Adrenal gland (tissue), 5 donors: ENCODE results near the gene CD44.

Experiments used
- POLR2A ChIP-seq, 2 donors: fragments of 450-650 bp; IDR thresholded peaks; one replicate each; pipeline ENCODE4 v1.6.1; 2017; ENCODE audit warnings: antibody characterized with exemption in 2 of 2, mild to moderate bottlenecking in 2 of 2, moderate library complexity in 1 of 2
- TF ChIP-seq, protein P1 (sequence below), 6 experiments: fragments of 450-650 bp in 4 of 6; fragments of 200-600 bp in 2 of 6; sonication (generic) in 1 of 6; IDR thresholded peaks; 1 replicate in 5 of 6; 2 replicates in 1 of 6; pipeline versions ENCODE4 v1.5.1 to v1.8.0; 2016 to 2021; ENCODE audit warnings: antibody characterized with exemption in 6 of 6, mild to moderate bottlenecking in 2 of 6, moderate library complexity in 1 of 6
- donor health status: DM: no; HTN: no; CAD: no.

GRCh38 chr11:35277827-35278226, 138.9 kb downstream of the CD44 start:
- TF ChIP-seq, protein P1, sequence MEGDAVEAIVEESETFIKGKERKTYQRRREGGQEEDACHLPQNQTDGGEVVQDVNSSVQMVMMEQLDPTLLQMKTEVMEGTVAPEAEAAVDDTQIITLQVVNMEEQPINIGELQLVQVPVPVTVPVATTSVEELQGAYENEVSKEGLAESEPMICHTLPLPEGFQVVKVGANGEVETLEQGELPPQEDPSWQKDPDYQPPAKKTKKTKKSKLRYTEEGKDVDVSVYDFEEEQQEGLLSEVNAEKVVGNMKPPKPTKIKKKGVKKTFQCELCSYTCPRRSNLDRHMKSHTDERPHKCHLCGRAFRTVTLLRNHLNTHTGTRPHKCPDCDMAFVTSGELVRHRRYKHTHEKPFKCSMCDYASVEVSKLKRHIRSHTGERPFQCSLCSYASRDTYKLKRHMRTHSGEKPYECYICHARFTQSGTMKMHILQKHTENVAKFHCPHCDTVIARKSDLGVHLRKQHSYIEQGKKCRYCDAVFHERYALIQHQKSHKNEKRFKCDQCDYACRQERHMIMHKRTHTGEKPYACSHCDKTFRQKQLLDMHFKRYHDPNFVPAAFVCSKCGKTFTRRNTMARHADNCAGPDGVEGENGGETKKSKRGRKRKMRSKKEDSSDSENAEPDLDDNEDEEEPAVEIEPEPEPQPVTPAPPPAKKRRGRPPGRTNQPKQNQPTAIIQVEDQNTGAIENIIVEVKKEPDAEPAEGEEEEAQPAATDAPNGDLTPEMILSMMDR (IDR thresholded peaks at IDR 0.05), result no peak
- TF ChIP-seq POLR2A (IDR thresholded peaks at IDR 0.05), result no peak
